Dendritic cell treated with granulocyte-macrophage colony-stimulating factor and Interleukin-4, amounts not matched to agents 40 ng/mL and 50 ng/mL, for 4 days (primary cell): ENCODE data around the gene DDX42.
A peak's percentile ranks its signal among the peaks of the same experiment; 100 is the strongest.

ENCODE experiments used
- H3K27ac Mint-ChIP-seq: one replicate; pipeline ENCODE4 v1.8.0; 2022; ENCODE audit warnings: mild to moderate bottlenecking, mixed read lengths
- H3K27me3 Mint-ChIP-seq: one replicate; pipeline ENCODE4 v1.8.0; 2022; ENCODE audit warnings: mild to moderate bottlenecking, mixed read lengths
- H3K36me3 Mint-ChIP-seq: one replicate; pipeline ENCODE4 v1.8.0; 2022; ENCODE audit warnings: low read depth, mixed read lengths
- H3K4me1 Mint-ChIP-seq: one replicate; pipeline ENCODE4 v1.8.0; 2022; ENCODE audit warnings: low read depth, mixed read lengths
- H3K4me3 Mint-ChIP-seq: one replicate; pipeline ENCODE4 v1.8.0; 2022; ENCODE audit warnings: mild to moderate bottlenecking, moderate library complexity, mixed read lengths
- H3K9me3 Mint-ChIP-seq: one replicate; pipeline ENCODE4 v1.8.0; 2022; ENCODE audit warnings: mixed read lengths
- intact Hi-C: fragments of 100-400 bp; cut with micrococcal nuclease; formaldehyde crosslinking; loops from one replicate; pipeline ENCODE4 v1.15.0; 2022

The DDX42 gene

GRCh38 chr17:63774141-63774968, at the start of gene DDX42:
TSS of gene DDX42 (plus strand) at chr17:63774170. CDS start at chr17:63787050, 12,880 bp downstream.
- Mint-ChIP-seq H3K9me3 (no peaks in the 10 kb centered on the region), H3K36me3 (peaks cover 69% of the 10 kb centered on the region), H3K4me3 (peak within 1 kb of the TSS; percentile 98), H3K4me1 (peaks cover 51% of the 10 kb centered on the region), H3K27ac (peak within 1 kb of the TSS; percentile 98), H3K27me3 (no peaks in the 10 kb centered on the region)
- intact Hi-C loops, result loop anchor here (1.0 to 5.0 kb wide), 3 partner anchors 53 to 73 kb away; partner anchors contain the start of genes FTSJ3, PSMC5 and SMARCD2

- no peaks in the 10 kb centered on the region for H3K27me3 Mint-ChIP-seq
- H3K36me3 Mint-ChIP-seq, result peaks cover 35% of the 10 kb centered on the region
- peaks cover 41% of the 10 kb centered on the region for H3K4me1 Mint-ChIP-seq
- intact Hi-C loops, result no loop called here
- peak overlapping the region; percentile 65 for H3K27ac Mint-ChIP-seq
- peak overlapping the region; percentile 0 for H3K4me3 Mint-ChIP-seq
- H3K9me3 Mint-ChIP-seq, result no peaks in the 10 kb centered on the region
Measured at GRCh38 chr17:63735691-63736090, 38.3 kb upstream of the DDX42 start.

GRCh38 chr17:63740464-63741142, 33.4 kb upstream of the DDX42 start:
- Mint-ChIP-seq H3K36me3 (peaks cover 30% of the 10 kb centered on the region), H3K4me1 (peaks cover 33% of the 10 kb centered on the region), H3K27ac (peak overlapping the region; percentile 98), H3K9me3 (no peaks in the 10 kb centered on the region), H3K4me3 (peak overlapping the region; percentile 99), H3K27me3 (no peaks in the 10 kb centered on the region)
- intact Hi-C loops, result loop anchor here (1.0 to 5.0 kb wide), 3 partner anchors 40 to 118 kb away; partner anchors contain the start of genes LIMD2, MAP3K3 and SMARCD2

- Mint-ChIP-seq H3K4me1 (peaks cover 29% of the 10 kb centered on the region), H3K4me3 (peak overlapping the region; percentile 99), H3K27me3 (no peaks in the 10 kb centered on the region), H3K36me3 (peaks cover 35% of the 10 kb centered on the region), H3K9me3 (no peaks in the 10 kb centered on the region), H3K27ac (peak overlapping the region; percentile 98)
- intact Hi-C loops, result loop anchor here (1.0 to 5.0 kb wide), 3 partner anchors 41 to 119 kb away; partner anchors contain the start of genes LIMD2, MAP3K3 and SMARCD2
Measured at GRCh38 chr17:63741143-63741407, 32.9 kb upstream of the DDX42 start.

- Mint-ChIP-seq H3K9me3 (no peaks in the 10 kb centered on the region), H3K27ac (peak within 1 kb of the TSS; percentile 98), H3K4me1 (peaks cover 25% of the 10 kb centered on the region), H3K4me3 (peak within 1 kb of the TSS; percentile 99), H3K27me3 (no peaks in the 10 kb centered on the region), H3K36me3 (peaks cover 40% of the 10 kb centered on the region)
- intact Hi-C loops, result loop anchor here (1.0 to 5.0 kb wide), 4 partner anchors 32 to 119 kb away; partner anchors contain the start of genes CCDC47, LIMD2, MAP3K3 and SMARCD2
Measured at GRCh38 chr17:63741408-63742173, 32.4 kb upstream of the DDX42 start, which contains the start of gene STRADA. TSS of gene STRADA (minus strand) at chr17:63741799. CDS start at chr17:63728369, 13,430 bp downstream.

GRCh38 chr17:63751806-63752205, 22.2 kb upstream of the DDX42 start:
- Mint-ChIP-seq H3K27me3 (no peaks in the 10 kb centered on the region), H3K27ac (peak overlapping the region; percentile 73), H3K4me3 (peak overlapping the region; percentile 56), H3K36me3 (peaks cover 88% of the 10 kb centered on the region), H3K4me1 (peaks cover 15% of the 10 kb centered on the region), H3K9me3 (no peaks in the 10 kb centered on the region)
- intact Hi-C loops, result no loop called here

- intact Hi-C loops, result no loop called here
- Mint-ChIP-seq H3K27me3 (no peaks in the 10 kb centered on the region), H3K36me3 (peaks cover 83% of the 10 kb centered on the region), H3K4me1 (peaks cover 20% of the 10 kb centered on the region), H3K9me3 (no peaks in the 10 kb centered on the region), H3K4me3 (no peak overlapping the region), H3K27ac (no peak overlapping the region)
Measured at GRCh38 chr17:63752707-63753106, 21.3 kb upstream of the DDX42 start.

GRCh38 chr17:63753215-63753614, 20.8 kb upstream of the DDX42 start:
- no peak overlapping the region for H3K4me3 Mint-ChIP-seq

GRCh38 chr17:63754046-63754445, 19.9 kb upstream of the DDX42 start:
- Mint-ChIP-seq H3K36me3 (peaks cover 84% of the 10 kb centered on the region), H3K27me3 (no peaks in the 10 kb centered on the region), H3K4me1 (peaks cover 27% of the 10 kb centered on the region), H3K4me3 (no peak overlapping the region), H3K27ac (no peak overlapping the region), H3K9me3 (no peaks in the 10 kb centered on the region)
- intact Hi-C loops, result no loop called here

More at GRCh38 chr17:63753215-63753614, 20.8 kb upstream of the DDX42 start:
- no peaks in the 10 kb centered on the region for H3K9me3 Mint-ChIP-seq
- peaks cover 25% of the 10 kb centered on the region for H3K4me1 Mint-ChIP-seq
- intact Hi-C loops, result no loop called here
- no peak overlapping the region for H3K27ac Mint-ChIP-seq
- H3K27me3 Mint-ChIP-seq, result no peaks in the 10 kb centered on the region
- peaks cover 83% of the 10 kb centered on the region for H3K36me3 Mint-ChIP-seq

GRCh38 chr17:63758428-63758827, 15.5 kb upstream of the DDX42 start:
- Mint-ChIP-seq H3K27ac (peak overlapping the region; percentile 52), H3K4me1 (peaks cover 34% of the 10 kb centered on the region), H3K36me3 (peaks cover 76% of the 10 kb centered on the region), H3K4me3 (no peak overlapping the region), H3K9me3 (no peaks in the 10 kb centered on the region), H3K27me3 (no peaks in the 10 kb centered on the region)
- intact Hi-C loops, result no loop called here

GRCh38 chr17:63760771-63761539, 13.0 kb upstream of the DDX42 start:
- Mint-ChIP-seq H3K9me3 (no peaks in the 10 kb centered on the region), H3K4me3 (peak overlapping the region; percentile 26), H3K4me1 (peaks cover 36% of the 10 kb centered on the region), H3K36me3 (peaks cover 77% of the 10 kb centered on the region), H3K27ac (peak overlapping the region; percentile 82), H3K27me3 (no peaks in the 10 kb centered on the region)
- intact Hi-C loops, result no loop called here

GRCh38 chr17:63762161-63763078, 11.6 kb upstream of the DDX42 start:
- intact Hi-C loops, result no loop called here
- peak overlapping the region; percentile 82 for H3K27ac Mint-ChIP-seq
- H3K4me1 Mint-ChIP-seq, result peaks cover 36% of the 10 kb centered on the region
- no peaks in the 10 kb centered on the region for H3K27me3 Mint-ChIP-seq
- H3K4me3 Mint-ChIP-seq, result no peak overlapping the region
- H3K9me3 Mint-ChIP-seq, result no peaks in the 10 kb centered on the region
- peaks cover 71% of the 10 kb centered on the region for H3K36me3 Mint-ChIP-seq
